GM23338 (cell line): ENCODE data around the gene HES3. TPM values are rescaled to one million over a fixed set of nuclear protein-coding genes. Genes with fewer than 3 reads are reported as not detected.

Experiments
- ATAC-seq: fragments of 200-7000 bp; cut with Tn5 transposase; 3 replicates; pipeline ENCODE4 v1.9.1; 2020
- DNase-seq: peaks from one replicate; pipeline ENCODE4 v3.0.0-alpha.2; 2015; ENCODE audit warnings: low spot score
- H2AFZ ChIP-seq: fragments of 200-600 bp; sonication (generic); 2 replicates; pipeline ENCODE4 v1.8.0; 2016; ENCODE audit warnings: antibody characterized with exemption, mild to moderate bottlenecking, moderate library complexity
- H3F3A ChIP-seq: fragments of 200-600 bp; sonication (generic); replicated peaks from 2 replicates; pipeline ENCODE4 v1.8.0; 2017; ENCODE audit warnings: antibody characterized with exemption, mixed run types, low read depth
- H3K27ac ChIP-seq: fragments of 200-600 bp; sonication (generic); 2 replicates; pipeline ENCODE4 v1.6.1; 2016; ENCODE audit warnings: low read depth
- H3K27me3 ChIP-seq: fragments of 200-600 bp; sonication (generic); 2 replicates; pipeline ENCODE4 v1.8.0; 2016; ENCODE audit warnings: mild to moderate bottlenecking, mixed run types, moderate library complexity; ENCODE audit not compliant: insufficient read depth
- H3K36me3 ChIP-seq: fragments of 200-600 bp; sonication (generic); 2 replicates; pipeline ENCODE4 v1.8.0; 2016; ENCODE audit warnings: mild to moderate bottlenecking; ENCODE audit not compliant: insufficient read depth
- H3K4me1 ChIP-seq: fragments of 200-600 bp; sonication (generic); 2 replicates; pipeline ENCODE4 v1.8.0; 2016; ENCODE audit warnings: mild to moderate bottlenecking, moderate library complexity; ENCODE audit not compliant: insufficient read depth
- H3K4me2 ChIP-seq: fragments of 200-600 bp; sonication (generic); 2 replicates; pipeline ENCODE4 v1.7.1; 2017; ENCODE audit warnings: mixed run types
- H3K4me3 ChIP-seq: fragments of 200-600 bp; sonication (generic); 2 replicates; pipeline ENCODE4 v1.6.1; 2016; ENCODE audit warnings: mixed run types
- H3K79me2 ChIP-seq: fragments of 200-600 bp; sonication (generic); replicated peaks from 2 replicates; pipeline ENCODE4 v1.8.0; 2017; ENCODE audit warnings: mild to moderate bottlenecking; ENCODE audit not compliant: insufficient read depth
- H3K9me2 ChIP-seq: fragments of 200-600 bp; sonication (generic); 2 replicates; pipeline ENCODE4 v1.8.0; 2017; ENCODE audit not compliant: insufficient read depth
- H4K20me1 ChIP-seq: fragments of 200-600 bp; sonication (generic); replicated peaks from 2 replicates; pipeline ENCODE4 v1.8.0; 2017; ENCODE audit warnings: mild to moderate bottlenecking; ENCODE audit not compliant: insufficient read depth
- H3K27ac Mint-ChIP-seq: 2 replicates; pipeline ENCODE4 v1.8.0; 2020; ENCODE audit warnings: inconsistent platforms, mild to moderate bottlenecking, moderate library complexity, mixed read lengths
- H3K27me3 Mint-ChIP-seq: 3 replicates; pipeline ENCODE4 v1.8.0; 2022; ENCODE audit warnings: low read depth, mild to moderate bottlenecking, moderate library complexity, mixed read lengths, inconsistent platforms; ENCODE audit not compliant: insufficient read depth, poor library complexity
- H3K36me3 Mint-ChIP-seq: 3 replicates; pipeline ENCODE4 v1.8.0; 2021; ENCODE audit warnings: low read depth, mild to moderate bottlenecking, inconsistent platforms, moderate library complexity, mixed read lengths
- H3K4me1 Mint-ChIP-seq: 3 replicates; pipeline ENCODE4 v1.8.0; 2020; ENCODE audit warnings: mild to moderate bottlenecking, inconsistent platforms, mixed read lengths
- H3K4me3 Mint-ChIP-seq: 3 replicates; pipeline ENCODE4 v1.8.0; 2021; ENCODE audit warnings: moderate library complexity, mild to moderate bottlenecking, inconsistent platforms, mixed read lengths
- H3K9me3 Mint-ChIP-seq: 3 replicates; pipeline ENCODE4 v1.8.0; 2020; ENCODE audit warnings: moderate library complexity, mild to moderate bottlenecking, inconsistent platforms, mixed read lengths
- CREB1 ChIP-seq: fragments of 250-450 bp; sonication (Bioruptor Pico); IDR thresholded peaks from 2 replicates; pipeline ENCODE4 v1.5.0; 2020; ENCODE audit warnings: low read depth, mild to moderate bottlenecking, moderate library complexity
- ETS1 ChIP-seq: IDR thresholded peaks from 2 replicates; pipeline ENCODE4 v1.6.1; 2016; ENCODE audit warnings: antibody characterized with exemption
- EZH2 ChIP-seq: fragments of 200-600 bp; sonication (generic); IDR thresholded peaks from one replicate; pipeline ENCODE4 v1.8.0; 2017; ENCODE audit warnings: antibody characterized with exemption, mild to moderate bottlenecking, low read depth; ENCODE audit not compliant: unreplicated experiment
- EZH2phosphoT487 ChIP-seq: fragments of 200-600 bp; sonication (generic); IDR thresholded peaks from one replicate; pipeline ENCODE4 v1.8.1; 2018; ENCODE audit warnings: antibody characterized with exemption; ENCODE audit not compliant: unreplicated experiment
- JUNB ChIP-seq: IDR thresholded peaks from one replicate; pipeline ENCODE4 v1.6.1; 2016; ENCODE audit warnings: antibody characterized with exemption; ENCODE audit not compliant: unreplicated experiment
- NANOG ChIP-seq: IDR thresholded peaks from 2 replicates; pipeline ENCODE4 v1.6.1; 2016; ENCODE audit warnings: antibody characterized with exemption, borderline replicate concordance
- POLR2AphosphoS5 ChIP-seq: IDR thresholded peaks from 2 replicates; pipeline ENCODE4 v1.6.1; 2016; ENCODE audit warnings: antibody characterized with exemption, low read depth
- STAT1 ChIP-seq: IDR thresholded peaks from one replicate; pipeline ENCODE4 v1.6.1; 2016; ENCODE audit warnings: antibody characterized with exemption; ENCODE audit not compliant: unreplicated experiment
- ZNF114 ChIP-seq: fragments of 250-450 bp; sonication (Bioruptor Pico); IDR thresholded peaks from 2 replicates; pipeline ENCODE4 v1.5.0; 2020; ENCODE audit warnings: mild to moderate bottlenecking, moderate library complexity
- ZNF331 ChIP-seq: fragments of 250-450 bp; sonication (Bioruptor Pico); IDR thresholded peaks from 2 replicates; pipeline ENCODE4 v1.5.0; 2020; ENCODE audit warnings: low read depth, mild to moderate bottlenecking, moderate library complexity
- polyA plus RNA-seq: library from polyadenylated mRNA; unstranded; fragments of >200 nt; fragmentation: Nextera tagmentation; extraction: Ambion mirVana; gene quantifications from 2 replicates; pipeline ENCODE4 v1.2.1, GENCODE V29; 2016
- total RNA-seq: library from RNA; depleted of rRNA; stranded (reverse); fragments of >200 nt; shearing (Covaris generic); gene quantifications from 2 replicates; pipeline ENCODE4 v1.2.3, GENCODE V29; 2014
- TF ChIP-seq, protein P1 (sequence below), 2 experiments: fragments of 200-600 bp in 1 of 2; sonication (generic) in 1 of 2; conservative IDR thresholded peaks; 2 replicates each; pipeline versions ENCODE4 v1.5.1 to v1.6.1; 2016 to 2017; ENCODE audit warnings: antibody characterized with exemption in 2 of 2, low read depth in 2 of 2, mild to moderate bottlenecking in 2 of 2, moderate library complexity in 1 of 2
- TF ChIP-seq, protein P2 (sequence below): IDR thresholded peaks from one replicate; pipeline ENCODE4 v1.6.1; 2018; ENCODE audit warnings: antibody characterized with exemption; ENCODE audit not compliant: unreplicated experiment

HES3 gene
- total and polyA plus RNA-seq, 2 experiments from 2014 or later, result 7.1 to 50.4 TPM

- Histone ChIP-seq H3K4me1 (peaks cover 26% of the 10 kb centered on the region), H3K4me3 (no peak overlapping the region), H2AFZ (no peak overlapping the region), H4K20me1 (no peaks in the 10 kb centered on the region), H3K27ac (no peak overlapping the region), H3K4me2 (no peak overlapping the region), H3K79me2 (no peaks in the 10 kb centered on the region), H3F3A (0 out of 2 replicates have a peak, but pooled peaks cover 5% of the 10 kb centered on the region), H3K9me2 (no peaks in the 10 kb centered on the region), H3K27me3 (peaks cover 33% of the 10 kb centered on the region), H3K36me3 (no peaks in the 10 kb centered on the region)
- H3K4me1 Mint-ChIP-seq, result peaks cover 19% of the 10 kb centered on the region
- no peak for TF ChIP-seq ZNF114 (CRISPR knock-in tag)
- TF ChIP-seq, protein P1, sequence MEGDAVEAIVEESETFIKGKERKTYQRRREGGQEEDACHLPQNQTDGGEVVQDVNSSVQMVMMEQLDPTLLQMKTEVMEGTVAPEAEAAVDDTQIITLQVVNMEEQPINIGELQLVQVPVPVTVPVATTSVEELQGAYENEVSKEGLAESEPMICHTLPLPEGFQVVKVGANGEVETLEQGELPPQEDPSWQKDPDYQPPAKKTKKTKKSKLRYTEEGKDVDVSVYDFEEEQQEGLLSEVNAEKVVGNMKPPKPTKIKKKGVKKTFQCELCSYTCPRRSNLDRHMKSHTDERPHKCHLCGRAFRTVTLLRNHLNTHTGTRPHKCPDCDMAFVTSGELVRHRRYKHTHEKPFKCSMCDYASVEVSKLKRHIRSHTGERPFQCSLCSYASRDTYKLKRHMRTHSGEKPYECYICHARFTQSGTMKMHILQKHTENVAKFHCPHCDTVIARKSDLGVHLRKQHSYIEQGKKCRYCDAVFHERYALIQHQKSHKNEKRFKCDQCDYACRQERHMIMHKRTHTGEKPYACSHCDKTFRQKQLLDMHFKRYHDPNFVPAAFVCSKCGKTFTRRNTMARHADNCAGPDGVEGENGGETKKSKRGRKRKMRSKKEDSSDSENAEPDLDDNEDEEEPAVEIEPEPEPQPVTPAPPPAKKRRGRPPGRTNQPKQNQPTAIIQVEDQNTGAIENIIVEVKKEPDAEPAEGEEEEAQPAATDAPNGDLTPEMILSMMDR (conservative IDR thresholded peaks at IDR 0.05; ENCODE audit: low read depth in 2 of 2), result no peak
- no peak for TF ChIP-seq JUNB
- peaks cover 26% of the 10 kb centered on the region for H3K27me3 Mint-ChIP-seq
- no peak overlapping the region for H3K27ac Mint-ChIP-seq
- DNase-seq (no peak), ATAC-seq (no peak)
- no peaks in the 10 kb centered on the region for H3K36me3 Mint-ChIP-seq
- no peak overlapping the region; the same call in 2 of the 3 replicates for H3K4me3 Mint-ChIP-seq
- no peaks in the 10 kb centered on the region; the same call in 2 of the 3 replicates for H3K9me3 Mint-ChIP-seq
These were observed 32.2 kb upstream of the HES3 start for GRCh38 chr1:6211731-6212130.

GRCh38 chr1:6212193-6212959, 31.6 kb upstream of the HES3 start:
- Histone ChIP-seq H3K4me3 (no peak overlapping the region), H3K36me3 (no peaks in the 10 kb centered on the region), H3F3A (0 out of 2 replicates have a peak, but pooled peaks cover 5% of the 10 kb centered on the region), H2AFZ (no peak overlapping the region), H3K9me2 (no peaks in the 10 kb centered on the region), H3K79me2 (no peaks in the 10 kb centered on the region), H3K4me2 (no peak overlapping the region), H3K4me1 (peaks cover 22% of the 10 kb centered on the region), H3K27ac (no peak overlapping the region), H4K20me1 (no peaks in the 10 kb centered on the region), H3K27me3 (peaks cover 27% of the 10 kb centered on the region)
- peaks cover 21% of the 10 kb centered on the region for H3K27me3 Mint-ChIP-seq
- no peak overlapping the region; the same call in 2 of the 3 replicates for H3K4me3 Mint-ChIP-seq
- H3K9me3 Mint-ChIP-seq, result no peaks in the 10 kb centered on the region; the same call in 1 of the 3 replicates
- DNase-seq (no peak), ATAC-seq (no peak)
- H3K4me1 Mint-ChIP-seq, result peaks cover 16% of the 10 kb centered on the region
- H3K36me3 Mint-ChIP-seq, result no peaks in the 10 kb centered on the region
- no peak overlapping the region for H3K27ac Mint-ChIP-seq
- TF ChIP-seq STAT1 (no peak), ZNF114 (CRISPR knock-in tag) (no peak), JUNB (no peak), EZH2phosphoT487 (no peak), NANOG (no peak), POLR2AphosphoS5 (no peak), ETS1 (no peak), EZH2 (no peak), CREB1 (CRISPR knock-in tag) (no peak), ZNF331 (CRISPR knock-in tag) (no peak)
- TF ChIP-seq, protein P1 (conservative IDR thresholded peaks at IDR 0.05; ENCODE audit: low read depth in 2 of 2), result no peak
- TF ChIP-seq, protein P2, sequence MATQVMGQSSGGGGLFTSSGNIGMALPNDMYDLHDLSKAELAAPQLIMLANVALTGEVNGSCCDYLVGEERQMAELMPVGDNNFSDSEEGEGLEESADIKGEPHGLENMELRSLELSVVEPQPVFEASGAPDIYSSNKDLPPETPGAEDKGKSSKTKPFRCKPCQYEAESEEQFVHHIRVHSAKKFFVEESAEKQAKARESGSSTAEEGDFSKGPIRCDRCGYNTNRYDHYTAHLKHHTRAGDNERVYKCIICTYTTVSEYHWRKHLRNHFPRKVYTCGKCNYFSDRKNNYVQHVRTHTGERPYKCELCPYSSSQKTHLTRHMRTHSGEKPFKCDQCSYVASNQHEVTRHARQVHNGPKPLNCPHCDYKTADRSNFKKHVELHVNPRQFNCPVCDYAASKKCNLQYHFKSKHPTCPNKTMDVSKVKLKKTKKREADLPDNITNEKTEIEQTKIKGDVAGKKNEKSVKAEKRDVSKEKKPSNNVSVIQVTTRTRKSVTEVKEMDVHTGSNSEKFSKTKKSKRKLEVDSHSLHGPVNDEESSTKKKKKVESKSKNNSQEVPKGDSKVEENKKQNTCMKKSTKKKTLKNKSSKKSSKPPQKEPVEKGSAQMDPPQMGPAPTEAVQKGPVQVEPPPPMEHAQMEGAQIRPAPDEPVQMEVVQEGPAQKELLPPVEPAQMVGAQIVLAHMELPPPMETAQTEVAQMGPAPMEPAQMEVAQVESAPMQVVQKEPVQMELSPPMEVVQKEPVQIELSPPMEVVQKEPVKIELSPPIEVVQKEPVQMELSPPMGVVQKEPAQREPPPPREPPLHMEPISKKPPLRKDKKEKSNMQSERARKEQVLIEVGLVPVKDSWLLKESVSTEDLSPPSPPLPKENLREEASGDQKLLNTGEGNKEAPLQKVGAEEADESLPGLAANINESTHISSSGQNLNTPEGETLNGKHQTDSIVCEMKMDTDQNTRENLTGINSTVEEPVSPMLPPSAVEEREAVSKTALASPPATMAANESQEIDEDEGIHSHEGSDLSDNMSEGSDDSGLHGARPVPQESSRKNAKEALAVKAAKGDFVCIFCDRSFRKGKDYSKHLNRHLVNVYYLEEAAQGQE, result no peak
